ENCODE results near the gene CNN2.

The CNN2 gene

GRCh38 chr19:1087813-1088415, 61.5 kb downstream of the CNN2 start:
- no peak for DNase-seq (ENCODE audit: low read depth)
- no peak overlapping the region for H3K4me3 ChIP-seq (ENCODE audit: low read depth, low read length)
- TF ChIP-seq CTCF (IDR thresholded peaks at IDR 0.05; ENCODE audit: low read depth, low read length, missing control alignments), result no peak
- in situ Hi-C loops (cut with HindIII; ENCODE audit: low sequenced_read_pairs), result no loop called here

- no peak for TF ChIP-seq CTCF (IDR thresholded peaks at IDR 0.05; ENCODE audit: low read depth, low read length, missing control alignments)
- DNase-seq (ENCODE audit: low read depth), result no peak
- H3K4me3 ChIP-seq (ENCODE audit: low read depth, low read length), result no peak overlapping the region
- in situ Hi-C loops (cut with HindIII; ENCODE audit: low sequenced_read_pairs), result no loop called here
These were observed 62.1 kb downstream of the CNN2 start for GRCh38 chr19:1088416-1089010.
